Measurements from ENCODE around the gene PSMB7.

PSMB7 gene

DNA sequence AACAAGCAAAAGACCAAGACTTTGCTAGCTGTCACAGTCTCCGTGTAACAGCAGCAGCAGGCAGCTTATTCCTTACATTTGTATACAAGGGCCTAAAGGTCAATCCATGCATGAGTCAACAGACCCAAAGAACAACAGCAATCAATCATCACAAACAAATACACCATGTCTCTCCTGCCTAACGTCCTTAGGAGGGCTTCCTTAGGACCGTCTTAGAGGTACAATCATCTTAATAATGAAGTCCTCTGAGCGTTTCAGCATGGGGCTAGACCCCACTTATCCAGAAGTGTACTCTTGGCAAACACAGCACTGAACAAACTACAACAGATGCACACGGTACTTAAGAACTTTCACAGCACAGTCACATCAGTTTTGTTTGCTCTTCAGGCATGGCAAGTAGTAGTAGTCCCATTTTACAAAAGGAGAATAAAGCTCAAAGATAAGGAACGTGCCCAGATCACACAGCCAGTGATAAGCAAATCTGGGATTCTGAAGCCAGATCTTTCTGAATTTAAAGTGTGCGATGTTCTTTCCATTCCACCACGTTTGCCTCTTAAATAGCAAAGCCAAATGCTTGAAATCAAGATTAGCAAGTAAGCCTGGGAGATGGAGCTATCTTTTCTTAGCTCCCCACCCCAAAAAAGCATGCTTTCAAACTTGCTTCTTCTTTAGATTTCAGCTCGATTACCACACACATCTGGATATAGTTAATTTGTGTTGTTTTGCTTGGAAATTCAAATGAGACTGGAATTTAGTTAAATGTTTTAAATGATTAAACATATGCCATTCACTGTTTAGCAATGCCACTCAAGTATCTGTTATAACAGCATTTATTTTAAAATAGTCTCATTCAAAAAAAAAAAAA lies 24.2 kb downstream of the PSMB7 start:
- no peak overlapping the region for H3K4me3 ChIP-seq (ENCODE audit: low read length)
- no peak for DNase-seq (ENCODE audit: low read depth)
- TF ChIP-seq CTCF (conservative IDR thresholded peaks at IDR 0.05; ENCODE audit: low read depth, low read length): no peak

GRCh38 chr9:124389146-124389939 lies 25.9 kb downstream of the PSMB7 start:
- no peak for DNase-seq (ENCODE audit: low read depth)
- H3K4me3 ChIP-seq (ENCODE audit: low read length): no peak overlapping the region
- TF ChIP-seq CTCF (conservative IDR thresholded peaks at IDR 0.05; ENCODE audit: low read depth, low read length): no peak

DNA sequence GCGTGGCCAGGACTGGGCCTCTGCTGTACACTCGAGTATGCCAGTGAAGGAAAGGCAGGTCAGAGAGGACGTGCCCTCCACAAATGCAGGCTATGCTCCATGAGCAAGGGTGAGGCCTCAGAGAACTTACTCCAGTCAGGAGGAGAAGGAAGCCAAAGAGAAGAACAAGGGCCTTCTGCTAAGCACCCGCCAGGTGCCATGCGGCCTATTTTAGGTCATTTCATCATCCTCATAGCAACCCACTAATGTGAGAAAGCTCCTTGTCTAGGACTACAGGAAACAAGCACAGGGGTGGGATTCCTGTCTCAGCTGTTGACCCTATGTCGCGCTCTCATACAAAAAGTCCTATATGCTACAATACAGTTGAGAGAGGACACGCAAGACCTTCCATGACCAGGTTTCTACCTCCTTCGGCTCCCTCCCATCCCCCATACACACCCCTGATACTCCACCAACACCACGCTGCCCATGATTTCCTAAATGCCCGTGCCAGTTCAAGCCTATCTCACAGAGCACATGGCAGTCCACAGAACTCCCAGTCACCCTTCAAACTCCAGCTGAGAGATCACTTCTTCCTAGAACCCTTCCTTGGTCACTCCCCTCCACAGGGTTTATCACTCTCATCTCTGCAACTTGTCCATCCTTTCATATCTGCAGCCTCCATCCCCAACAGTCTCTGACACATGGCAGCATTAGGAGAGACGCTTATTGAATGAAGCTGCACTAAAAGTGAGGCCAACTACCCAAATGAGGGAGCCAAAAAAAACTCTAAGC lies 26.8 kb downstream of the PSMB7 start:
- no peak overlapping the region for H3K4me3 ChIP-seq (ENCODE audit: low read length)
- no peak for TF ChIP-seq CTCF (conservative IDR thresholded peaks at IDR 0.05; ENCODE audit: low read depth, low read length)
- no peak for DNase-seq (ENCODE audit: low read depth)

DNA sequence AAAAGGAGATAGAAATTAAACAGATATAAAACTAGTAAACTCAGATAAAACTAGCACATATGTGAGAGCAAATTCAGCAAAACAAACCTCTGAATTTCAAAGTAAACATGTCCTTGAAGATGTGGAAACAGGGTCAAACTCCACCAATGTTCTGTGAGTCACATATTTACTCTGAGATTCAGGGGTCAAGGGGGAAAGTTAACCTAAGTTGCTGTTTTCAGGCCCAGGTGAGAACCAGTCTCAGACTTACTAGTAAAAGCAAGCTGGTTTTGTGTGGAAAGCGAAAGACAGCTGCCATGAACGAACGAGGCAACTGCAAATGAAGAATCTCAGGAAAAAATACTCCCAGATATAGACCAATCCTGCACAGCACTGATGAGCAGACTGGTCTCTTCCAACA lies 29.0 kb downstream of the PSMB7 start:
- H3K4me3 ChIP-seq (ENCODE audit: low read length): no peak overlapping the region
- no peak for DNase-seq (ENCODE audit: low read depth)
- no peak for TF ChIP-seq CTCF (conservative IDR thresholded peaks at IDR 0.05; ENCODE audit: low read depth, low read length)

GRCh38 chr9:124385623-124386022 lies 29.6 kb downstream of the PSMB7 start:
- no peak for TF ChIP-seq CTCF (conservative IDR thresholded peaks at IDR 0.05; ENCODE audit: low read depth, low read length)
- H3K4me3 ChIP-seq (ENCODE audit: low read length): no peak overlapping the region
- no peak for DNase-seq (ENCODE audit: low read depth)

- H3K4me3 ChIP-seq (ENCODE audit: low read length): no peak overlapping the region
- no peak for TF ChIP-seq CTCF (conservative IDR thresholded peaks at IDR 0.05; ENCODE audit: low read depth, low read length)
- no peak for DNase-seq (ENCODE audit: low read depth)
Measured at GRCh38 chr9:124384846-124385245, 30.4 kb downstream of the PSMB7 start.
